GM21825 (cell line): ENCODE measurements around the gene ZNF700.
"Not testable (repeated sequence)": the region's sequence is repeated elsewhere in the genome, so short reads cannot be mapped to it uniquely, and the experiment has no call there.

Source experiments
- ATAC-seq: cut with Tn5 transposase; IDR thresholded peaks from one replicate; pipeline ENCODE4 v1.9.1; 2021; ENCODE audit warnings: mild to moderate bottlenecking, moderate library complexity; ENCODE audit not compliant: unreplicated experiment

The ZNF700 gene

GRCh38 chr19:11924886-11925650, at the start of gene ZNF700:
ZNF700 (plus strand) TSS chr19:11925107; CDS start chr19:11925211, 104 bp downstream.
- peak; percentile 80 for ATAC-seq

DNA sequence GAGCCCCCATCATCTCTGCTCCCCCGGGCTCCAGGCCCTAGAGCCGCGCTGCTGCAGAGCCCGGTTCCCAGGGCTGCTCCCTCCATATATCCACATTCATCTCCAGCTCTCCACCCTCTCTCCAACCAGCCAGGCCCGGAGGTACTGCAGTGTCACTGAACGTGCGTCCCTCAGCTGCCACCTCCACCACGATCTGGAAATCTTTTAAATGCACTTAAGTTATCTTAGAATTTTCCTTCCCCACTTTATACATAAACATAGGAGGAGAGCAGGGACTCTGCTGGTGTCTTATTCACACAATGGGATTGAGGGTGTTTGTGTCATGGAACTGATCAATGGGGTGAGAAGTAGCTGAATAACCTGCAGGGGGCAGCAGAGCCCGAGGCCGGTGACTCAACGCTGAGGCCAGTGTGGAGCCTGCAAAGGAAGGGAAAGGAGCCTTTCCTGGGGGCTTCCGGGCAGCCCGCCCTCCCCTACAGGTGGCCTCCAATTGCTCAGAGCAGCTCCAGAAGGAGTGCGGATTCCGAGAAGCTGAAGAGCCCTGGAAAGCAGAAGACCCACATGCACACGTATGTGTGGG, 45.1 kb upstream of the ZNF700 start:
- not testable (repeated sequence) for ATAC-seq

DNA sequence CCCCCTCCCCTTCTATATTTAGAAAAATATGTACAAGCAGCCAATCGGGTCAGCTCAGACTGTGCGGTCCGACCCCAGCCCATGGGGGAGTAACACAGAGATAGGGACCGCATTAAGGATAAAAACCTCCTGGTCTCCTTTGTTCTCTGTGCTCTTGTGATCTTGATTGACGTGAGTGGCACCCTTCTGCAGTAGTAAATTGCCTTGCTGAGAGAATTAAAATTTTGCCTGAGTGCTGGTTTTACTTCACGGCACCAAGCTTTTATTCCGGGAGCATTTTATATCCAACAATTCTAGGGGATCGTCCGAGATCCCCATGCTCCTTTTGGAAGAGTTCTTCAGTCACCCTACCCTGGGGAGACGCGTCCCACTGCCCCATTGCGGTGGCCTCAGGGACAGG, 44.3 kb upstream of the ZNF700 start:
- no peak for ATAC-seq

GRCh38 chr19:11881151-11881800, 43.6 kb upstream of the ZNF700 start:
- ATAC-seq, result no peak

DNA sequence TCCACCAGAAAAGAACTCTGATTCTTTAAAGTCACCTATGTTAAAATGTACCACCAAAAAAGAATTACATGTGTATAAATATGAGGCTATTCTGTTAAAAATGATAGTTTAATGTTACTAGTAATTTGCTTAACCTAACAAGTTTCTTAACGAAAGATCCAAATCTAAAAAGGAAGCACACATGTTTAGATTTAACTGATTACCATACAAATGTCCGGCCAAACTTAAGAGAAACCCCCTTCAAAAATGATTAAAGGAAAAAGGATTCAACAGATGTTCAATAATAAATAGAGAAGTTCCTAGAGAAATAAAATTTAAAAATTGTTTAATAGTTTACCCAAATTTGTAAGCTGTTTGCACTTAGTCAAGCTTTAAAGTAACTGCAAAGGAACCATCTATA, 42.3 kb upstream of the ZNF700 start:
- no peak for ATAC-seq

GRCh38 chr19:11887234-11887610, 37.7 kb upstream of the ZNF700 start:
- peak; percentile 27 for ATAC-seq

GRCh38 chr19:11887611-11888531, 37.0 kb upstream of the ZNF700 start, which contains the start of gene ZNF69:
ZNF69 (plus strand) TSS chr19:11887782; CDS start chr19:11887924, 142 bp downstream.
- ATAC-seq, result peak; percentile 60

GRCh38 chr19:11889901-11890300, 35.0 kb upstream of the ZNF700 start:
- not testable (repeated sequence) for ATAC-seq

- no peak for ATAC-seq
Observed at GRCh38 chr19:11890634-11891033, 34.3 kb upstream of the ZNF700 start.

GRCh38 chr19:11894851-11895250, 30.1 kb upstream of the ZNF700 start:
- no peak for ATAC-seq

DNA sequence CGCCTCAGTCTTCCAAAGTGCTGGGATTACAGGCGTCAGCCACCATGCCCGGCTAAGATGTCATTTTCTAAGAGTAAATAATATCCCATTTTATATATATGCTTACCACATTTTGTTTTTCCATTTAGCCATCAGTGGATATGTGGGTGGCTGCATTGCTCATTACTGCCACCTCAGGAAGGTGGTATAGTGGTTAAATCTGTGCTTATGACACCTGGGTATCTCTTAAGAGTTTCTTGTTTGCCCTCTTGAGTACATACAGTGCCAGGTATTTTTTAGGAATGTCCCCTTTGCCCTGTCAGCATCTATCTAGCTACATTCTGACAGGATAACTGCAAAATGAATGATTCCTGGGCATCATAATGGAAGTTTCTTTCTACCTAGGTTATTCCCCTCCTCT, 22.7 kb upstream of the ZNF700 start:
- no peak for ATAC-seq

GRCh38 chr19:11905928-11906327, 19.0 kb upstream of the ZNF700 start:
- no peak for ATAC-seq

DNA sequence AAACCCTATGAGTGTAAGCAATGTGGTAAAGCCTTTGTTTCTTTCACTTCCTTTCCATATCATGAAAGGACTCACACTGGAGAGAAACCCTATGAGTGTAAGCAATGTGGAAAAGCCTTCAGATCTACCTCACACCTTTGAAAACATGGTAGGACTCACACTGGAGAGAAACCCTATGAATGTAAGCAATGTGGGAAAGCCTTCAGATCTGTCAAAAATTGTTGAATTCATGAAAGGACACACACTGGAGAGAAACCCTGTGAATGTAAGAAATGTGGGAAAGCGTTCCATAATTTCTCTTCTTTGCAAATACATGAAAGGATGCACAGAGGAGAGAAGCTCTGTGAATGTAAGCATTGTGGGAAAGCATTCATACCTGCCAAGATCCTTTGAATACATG, 13.0 kb upstream of the ZNF700 start:
- ATAC-seq, result not testable (repeated sequence)

- ATAC-seq, result not testable (repeated sequence)
Observed at GRCh38 chr19:11914417-11915051, 10.4 kb upstream of the ZNF700 start.

DNA sequence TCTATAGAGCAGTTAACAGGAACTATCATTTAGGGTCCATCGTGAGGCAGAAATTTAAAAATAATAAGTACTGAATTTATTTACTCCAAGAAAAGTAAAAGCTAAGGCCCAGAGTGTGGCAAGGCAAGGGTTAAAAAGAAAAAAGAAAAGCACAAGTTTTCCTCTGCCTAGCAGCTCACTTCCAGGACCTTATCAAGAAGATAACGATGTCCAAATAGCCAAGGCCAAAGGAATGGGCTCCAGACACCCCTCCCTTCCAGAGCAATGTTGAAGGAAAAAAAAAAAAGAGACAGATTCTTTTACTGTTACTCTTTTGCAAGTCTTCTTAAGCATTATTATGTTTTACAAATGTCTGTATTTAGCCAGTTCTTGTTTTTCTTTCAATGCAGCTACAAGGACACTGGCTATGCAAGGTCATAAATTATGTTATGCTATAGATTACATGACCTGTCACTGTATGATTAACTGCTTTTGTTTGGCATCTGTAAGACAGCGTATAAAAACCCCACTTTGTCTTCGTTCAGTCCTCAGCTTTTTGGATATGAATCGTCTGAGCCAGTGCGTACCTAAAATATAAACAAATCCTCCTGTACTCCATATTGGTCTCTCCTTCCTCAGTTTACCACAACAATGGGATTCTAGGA, 2.9 kb upstream of the ZNF700 start:
- no peak for ATAC-seq

DNA sequence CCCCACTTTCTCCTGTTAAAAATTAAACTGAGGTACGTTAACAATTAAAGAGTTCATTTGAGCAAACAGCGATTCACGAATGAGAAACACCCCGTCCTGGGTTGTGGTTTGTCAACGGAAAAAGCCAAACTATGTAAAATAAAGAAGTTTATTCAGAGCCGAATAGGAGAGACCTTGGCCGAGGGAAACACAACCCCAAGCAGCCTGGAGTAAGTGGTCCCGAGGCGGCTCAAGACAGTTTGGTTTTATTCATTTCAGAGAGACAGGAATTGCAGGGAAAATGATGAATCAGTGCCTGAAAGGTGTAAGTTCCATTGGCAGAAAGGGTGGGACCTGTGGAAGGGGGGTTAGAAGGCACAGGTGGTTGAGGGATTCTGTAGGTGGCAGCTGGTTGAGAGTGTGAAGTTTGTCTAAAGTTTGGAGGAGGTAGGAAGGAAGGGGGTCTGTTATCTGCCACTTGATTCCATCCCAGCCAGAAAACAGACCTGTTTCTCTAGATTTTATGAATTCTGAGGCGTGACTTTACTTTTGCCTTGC, 812 bp downstream of the ZNF700 start:
- not testable (repeated sequence) for ATAC-seq

- no peak for ATAC-seq
Observed at GRCh38 chr19:11927227-11927626, 2.3 kb downstream of the ZNF700 start.

DNA sequence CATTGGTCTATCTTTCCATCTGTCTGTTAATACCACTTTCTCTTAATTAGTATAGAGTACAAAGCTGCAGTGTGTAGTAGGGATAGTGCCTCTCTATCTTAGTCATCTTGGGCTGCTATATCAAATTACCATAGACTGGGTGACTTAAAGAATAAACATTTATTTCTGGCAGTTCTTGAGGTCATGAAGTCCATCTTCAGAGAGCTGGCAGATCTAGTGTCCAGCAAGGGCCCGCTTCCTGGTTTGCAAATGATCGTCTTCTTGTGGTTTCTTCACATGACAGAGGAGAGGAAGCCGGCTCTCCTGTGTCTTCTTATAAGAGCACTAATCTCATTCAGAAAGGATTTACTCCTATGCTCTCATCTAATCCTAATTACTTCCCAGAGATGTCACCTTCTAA, 6.1 kb downstream of the ZNF700 start:
- ATAC-seq, result no peak

DNA sequence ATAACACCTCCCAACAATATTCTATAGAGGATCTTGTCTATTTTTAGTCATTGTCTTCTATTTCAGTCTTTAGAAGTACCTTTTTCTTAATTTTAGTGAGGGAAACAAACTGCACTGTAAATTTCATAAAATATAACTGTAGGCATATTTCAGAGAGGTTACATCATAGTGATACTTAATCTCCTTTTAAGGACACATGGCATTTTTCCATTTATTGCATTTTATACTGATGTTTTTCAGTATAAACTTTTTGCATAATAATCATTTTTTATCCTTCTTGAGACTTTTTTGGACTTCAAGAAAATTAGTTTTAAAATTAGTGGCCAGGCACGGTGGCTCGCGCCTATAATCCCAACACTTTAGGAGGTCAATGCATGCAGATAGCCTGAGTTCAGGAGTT, 6.6 kb downstream of the ZNF700 start:
- ATAC-seq, result no peak

- not testable (repeated sequence) for ATAC-seq
Observed at GRCh38 chr19:11935829-11936228, 10.9 kb downstream of the ZNF700 start.
